SU-DHL-6 (cell line): ENCODE data around the gene MRPL20.
A peak's percentile ranks its signal among the peaks of the same experiment; 100 is the strongest.

Source experiments
- H2AFZ ChIP-seq: fragments of 200-600 bp; sonication (generic); 2 replicates; pipeline ENCODE4 v1.6.1; 2014; ENCODE audit warnings: low read depth, mild to moderate bottlenecking, moderate library complexity, mixed read lengths, antibody characterized with exemption, low read length; ENCODE audit not compliant: severe bottlenecking
- H3F3A ChIP-seq: fragments of 200-600 bp; shearing (Covaris generic); 2 replicates; pipeline ENCODE4 v1.6.0; 2016; ENCODE audit warnings: antibody characterized with exemption, mild to moderate bottlenecking; ENCODE audit not compliant: insufficient read depth
- H3K27ac ChIP-seq: fragments of 200-600 bp; sonication (generic); 2 replicates; pipeline ENCODE4 v1.5.1; 2016; ENCODE audit warnings: low read depth, mild to moderate bottlenecking, low read length, moderate library complexity, mixed read lengths
- H3K27me3 ChIP-seq: fragments of 200-600 bp; sonication (generic), shearing (Covaris generic); 2 replicates; pipeline ENCODE4 v1.6.0; 2014; ENCODE audit warnings: mild to moderate bottlenecking, low read length
- H3K36me3 ChIP-seq: fragments of 200-600 bp; sonication (generic); 2 replicates; pipeline ENCODE4 v1.6.1; 2014; ENCODE audit warnings: mild to moderate bottlenecking, low read length, mixed read lengths
- H3K4me2 ChIP-seq: fragments of 300-600, 200-600 bp; shearing (Covaris generic), sonication (generic); 2 replicates; pipeline ENCODE4 v1.6.0; 2014; ENCODE audit warnings: low read length, low read depth, mild to moderate bottlenecking; ENCODE audit not compliant: poor library complexity, severe bottlenecking
- H3K4me3 ChIP-seq: fragments of 200-600 bp; sonication (generic); 2 replicates; pipeline ENCODE4 v1.5.1; 2014; ENCODE audit warnings: antibody characterized with exemption, low read length, mild to moderate bottlenecking, mixed read lengths; ENCODE audit not compliant: insufficient read depth, poor library complexity, severe bottlenecking
- H3K79me2 ChIP-seq: fragments of 200-600 bp; sonication (generic); 2 replicates; pipeline ENCODE4 v1.6.1; 2014; ENCODE audit warnings: mild to moderate bottlenecking, low read length, moderate library complexity; ENCODE audit not compliant: insufficient read depth
- H3K9ac ChIP-seq: fragments of 200-600 bp; sonication (generic); 2 replicates; pipeline ENCODE4 v1.7.0; 2014; ENCODE audit warnings: mild to moderate bottlenecking, low read length
- H3K9me2 ChIP-seq: fragments of 200-600 bp; sonication (generic); replicated peaks from 2 replicates; pipeline ENCODE4 v1.6.1; 2014; ENCODE audit warnings: low read length; ENCODE audit not compliant: insufficient read depth
- H3K9me3 ChIP-seq: fragments of 200-600 bp; sonication (generic); 2 replicates; pipeline ENCODE4 v1.6.1; 2014; ENCODE audit warnings: low read length, mixed read lengths; ENCODE audit not compliant: insufficient read depth
- H4K20me1 ChIP-seq: fragments of 200-600 bp; sonication (generic); 2 replicates; pipeline ENCODE4 v1.6.1; 2014; ENCODE audit warnings: low read depth, mild to moderate bottlenecking, antibody characterized with exemption, low read length, moderate library complexity, mixed read lengths
- EZH2phosphoT487 ChIP-seq: fragments of 200-600 bp; sonication (generic), shearing (Covaris generic); conservative IDR thresholded peaks from 2 replicates; pipeline ENCODE4 v1.6.1; 2018; ENCODE audit warnings: mild to moderate bottlenecking, antibody characterized with exemption, low read length, moderate library complexity, mixed read lengths
- TF ChIP-seq, protein P1 (sequence below): fragments of 200-600 bp; sonication (generic); IDR thresholded peaks from one replicate; pipeline ENCODE4 v1.5.1; 2017; ENCODE audit warnings: antibody characterized with exemption, mild to moderate bottlenecking, low read length, moderate library complexity; ENCODE audit not compliant: insufficient read depth, poor library complexity, severe bottlenecking

MRPL20 gene

DNA sequence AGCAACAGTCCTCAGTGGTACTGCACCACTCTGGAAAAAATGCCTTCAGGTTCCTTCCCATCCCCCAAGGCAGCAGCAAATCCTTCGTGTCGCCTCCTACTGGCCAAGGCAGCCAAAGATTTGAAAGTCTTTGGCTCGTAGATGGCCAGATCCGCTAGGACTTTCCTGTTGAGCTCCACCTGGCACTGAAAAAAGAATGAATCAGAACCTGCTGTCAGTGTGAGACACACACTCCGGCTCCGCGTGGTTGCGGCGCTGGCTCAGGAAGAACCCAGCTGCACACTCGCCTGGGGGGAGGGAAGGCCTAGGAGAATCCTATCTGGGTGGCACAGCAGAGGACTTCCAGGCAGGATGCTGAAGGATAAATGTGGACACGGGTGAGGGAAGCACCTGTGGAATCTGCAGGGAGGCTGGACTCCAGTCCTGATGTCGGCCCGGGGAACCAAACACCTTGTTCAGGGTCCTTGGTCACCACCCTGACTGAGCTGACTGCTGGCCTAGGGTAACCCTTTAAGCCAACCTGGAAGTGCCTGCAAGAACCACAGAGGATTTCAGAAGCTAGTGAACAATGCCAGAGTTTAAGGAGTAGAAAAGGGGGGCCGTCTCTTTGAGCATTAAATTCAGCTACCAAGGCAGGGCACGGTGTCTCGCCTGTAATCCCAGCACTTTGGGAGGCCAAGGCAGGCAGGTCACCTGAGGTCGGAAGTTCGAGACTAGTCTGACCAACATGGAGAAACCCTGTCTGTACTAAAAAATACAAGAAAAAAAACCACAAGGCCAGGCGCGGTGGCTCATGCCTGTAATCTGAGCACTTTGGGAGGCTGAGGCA is 4.8 kb downstream of the MRPL20 start:
- H3F3A ChIP-seq, result peaks cover 19% of the 10 kb centered on the region; the same call in 1 of the 2 replicates
- H3K9ac ChIP-seq, result no peak overlapping the region
- no peaks in the 10 kb centered on the region for H3K9me2 ChIP-seq
- no peaks in the 10 kb centered on the region for H3K9me3 ChIP-seq
- H3K36me3 ChIP-seq, result peaks cover 11% of the 10 kb centered on the region; the same call in 1 of the 2 replicates
- H3K4me3 ChIP-seq, result no peak overlapping the region
- no peaks in the 10 kb centered on the region for H3K27me3 ChIP-seq
- no peak overlapping the region for H2AFZ ChIP-seq
- H3K27ac ChIP-seq, result no peak overlapping the region
- no peaks in the 10 kb centered on the region for H4K20me1 ChIP-seq
- H3K4me2 ChIP-seq, result no peak overlapping the region
- peaks cover 62% of the 10 kb centered on the region for H3K79me2 ChIP-seq
- TF ChIP-seq EZH2phosphoT487, result no peak
- TF ChIP-seq, protein P1, sequence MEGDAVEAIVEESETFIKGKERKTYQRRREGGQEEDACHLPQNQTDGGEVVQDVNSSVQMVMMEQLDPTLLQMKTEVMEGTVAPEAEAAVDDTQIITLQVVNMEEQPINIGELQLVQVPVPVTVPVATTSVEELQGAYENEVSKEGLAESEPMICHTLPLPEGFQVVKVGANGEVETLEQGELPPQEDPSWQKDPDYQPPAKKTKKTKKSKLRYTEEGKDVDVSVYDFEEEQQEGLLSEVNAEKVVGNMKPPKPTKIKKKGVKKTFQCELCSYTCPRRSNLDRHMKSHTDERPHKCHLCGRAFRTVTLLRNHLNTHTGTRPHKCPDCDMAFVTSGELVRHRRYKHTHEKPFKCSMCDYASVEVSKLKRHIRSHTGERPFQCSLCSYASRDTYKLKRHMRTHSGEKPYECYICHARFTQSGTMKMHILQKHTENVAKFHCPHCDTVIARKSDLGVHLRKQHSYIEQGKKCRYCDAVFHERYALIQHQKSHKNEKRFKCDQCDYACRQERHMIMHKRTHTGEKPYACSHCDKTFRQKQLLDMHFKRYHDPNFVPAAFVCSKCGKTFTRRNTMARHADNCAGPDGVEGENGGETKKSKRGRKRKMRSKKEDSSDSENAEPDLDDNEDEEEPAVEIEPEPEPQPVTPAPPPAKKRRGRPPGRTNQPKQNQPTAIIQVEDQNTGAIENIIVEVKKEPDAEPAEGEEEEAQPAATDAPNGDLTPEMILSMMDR, result peak; percentile 46

DNA sequence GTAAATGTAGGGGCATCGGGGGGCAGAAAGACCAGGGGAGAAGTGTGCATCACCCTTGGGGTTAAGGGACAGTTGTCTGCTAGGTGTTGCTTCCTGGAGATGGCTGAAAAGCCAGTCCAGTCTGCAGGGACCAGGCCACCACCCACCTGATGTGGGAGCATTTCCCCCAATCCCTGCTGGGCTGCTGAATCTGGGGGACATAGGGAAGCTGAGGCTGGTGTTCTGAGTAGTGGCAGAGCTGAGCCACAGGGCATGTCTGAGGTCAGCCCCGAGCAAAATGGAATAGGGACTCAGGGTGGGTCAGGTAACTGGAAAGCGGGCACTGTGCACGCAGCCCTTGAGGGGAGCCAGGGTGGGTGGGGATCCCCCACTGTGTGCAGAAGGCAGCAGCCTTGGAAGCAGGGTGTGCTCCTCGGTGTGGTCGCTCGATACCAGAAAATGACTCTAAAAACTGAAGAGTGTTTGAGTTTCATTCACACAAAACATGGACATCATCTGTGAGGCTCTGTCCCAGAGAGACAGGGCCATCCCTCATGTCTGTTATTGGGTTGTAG is 5.6 kb downstream of the MRPL20 start:
- Histone ChIP-seq H3K9me2 (no peaks in the 10 kb centered on the region), H3F3A (peaks cover 19% of the 10 kb centered on the region; the same call in 1 of the 2 replicates), H4K20me1 (no peaks in the 10 kb centered on the region), H3K9ac (peak overlapping the region; percentile 96; the same call in 1 of the 2 replicates), H3K27ac (no peak overlapping the region), H3K27me3 (no peaks in the 10 kb centered on the region), H3K9me3 (no peaks in the 10 kb centered on the region), H3K4me2 (peak overlapping the region; percentile 81), H3K4me3 (no peak overlapping the region), H3K79me2 (peaks cover 61% of the 10 kb centered on the region), H2AFZ (no peak overlapping the region), H3K36me3 (peaks cover 14% of the 10 kb centered on the region; the same call in 1 of the 2 replicates)
- TF ChIP-seq EZH2phosphoT487, result no peak
- TF ChIP-seq, protein P1, result no peak

GRCh38 chr1:1400576-1401456 is 6.3 kb downstream of the MRPL20 start:
- H3K79me2 ChIP-seq, result peaks cover 54% of the 10 kb centered on the region
- H4K20me1 ChIP-seq, result no peaks in the 10 kb centered on the region; the same call in 1 of the 2 replicates
- H3K9ac ChIP-seq, result peak overlapping the region; percentile 96
- peaks cover 14% of the 10 kb centered on the region; the same call in 1 of the 2 replicates for H3K36me3 ChIP-seq
- TF ChIP-seq, protein P1, result no peak
- TF ChIP-seq EZH2phosphoT487, result no peak
- peaks cover 19% of the 10 kb centered on the region; the same call in 1 of the 2 replicates for H3F3A ChIP-seq
- no peak overlapping the region for H2AFZ ChIP-seq
- peak overlapping the region; percentile 93 for H3K4me3 ChIP-seq
- no peaks in the 10 kb centered on the region for H3K9me3 ChIP-seq
- H3K27me3 ChIP-seq, result no peaks in the 10 kb centered on the region
- no peaks in the 10 kb centered on the region for H3K9me2 ChIP-seq
- no peak overlapping the region for H3K27ac ChIP-seq
- peak overlapping the region; percentile 81 for H3K4me2 ChIP-seq
